GM10266 (cell line): ENCODE data around the gene LDB2.

Source experiments
- DNase-seq: peaks from one replicate; pipeline ENCODE4 v3.0.0; 2012; ENCODE audit errors: extremely low spot score
- CTCF ChIP-seq: IDR thresholded peaks from 2 replicates; pipeline ENCODE4 v1.5.1; 2012; ENCODE audit warnings: mild to moderate bottlenecking, low read depth; ENCODE audit not compliant: control insufficient read depth, insufficient read depth; ENCODE audit errors: missing control alignments

The LDB2 gene

GRCh38 chr4:16775411-16776154 lies 122.9 kb downstream of the LDB2 start:
- no peak for DNase-seq
- no peak for TF ChIP-seq CTCF

- TF ChIP-seq CTCF = no peak
- DNase-seq = no peak
Measured at GRCh38 chr4:16772366-16772850, 126.0 kb downstream of the LDB2 start.

- TF ChIP-seq CTCF = no peak
- no peak for DNase-seq
Measured at GRCh38 chr4:16770710-16771285, 127.6 kb downstream of the LDB2 start.

- DNase-seq = no peak
- no peak for TF ChIP-seq CTCF
Measured at GRCh38 chr4:16767861-16768260, 130.6 kb downstream of the LDB2 start.

- no peak for DNase-seq
- TF ChIP-seq CTCF = no peak
Measured at GRCh38 chr4:16767251-16767650, 131.2 kb downstream of the LDB2 start.

- no peak for TF ChIP-seq CTCF
- no peak for DNase-seq
Measured at GRCh38 chr4:16765546-16765945, 132.9 kb downstream of the LDB2 start.

GRCh38 chr4:16764622-16765021 lies 133.8 kb downstream of the LDB2 start:
- TF ChIP-seq CTCF = no peak
- no peak for DNase-seq
